B cell (primary cell): Measurements from ENCODE around the gene SWT1.

Experiments
- CTCF ChIP-seq: fragments of 200-600 bp; IDR thresholded peaks from one replicate; pipeline ENCODE4 v1.8.0; 2022; ENCODE audit warnings: antibody characterized with exemption, mild to moderate bottlenecking
- EZH2 ChIP-seq: IDR thresholded peaks from 2 replicates; pipeline ENCODE4 v1.6.1; 2012; ENCODE audit warnings: borderline replicate concordance, low read depth, mild to moderate bottlenecking, moderate library complexity, low read length; ENCODE audit not compliant: insufficient read depth, poor library complexity, severe bottlenecking

DNA sequence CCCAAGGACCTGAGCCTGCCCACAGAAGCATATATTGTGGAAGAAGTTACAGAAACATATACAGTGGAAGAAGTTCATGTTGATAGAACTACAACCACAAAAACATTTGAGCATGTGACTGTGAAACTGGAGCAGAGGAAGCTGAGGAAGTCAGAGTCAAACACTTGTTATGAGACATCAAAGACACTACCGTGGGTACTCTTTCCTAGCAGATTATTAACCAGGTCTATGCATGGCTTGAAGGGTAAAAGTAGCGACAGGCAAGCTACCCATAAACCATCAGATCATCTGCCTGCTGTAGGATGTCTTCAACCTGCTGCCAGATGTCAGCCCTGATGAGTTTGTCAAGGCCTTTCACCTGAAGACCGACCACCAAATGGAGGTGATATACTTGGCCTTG is 124.3 kb downstream of the SWT1 start:
- TF ChIP-seq CTCF (no peak), EZH2 (no peak)
